Daoy (cell line): ENCODE measurements around the gene PAPPA. TPM values are rescaled to one million over a fixed set of nuclear protein-coding genes. Genes with fewer than 3 reads are reported as not detected.
A peak's percentile ranks its signal among the peaks of the same experiment; 100 is the strongest.

ENCODE experiments used
- DNase-seq: peaks from one replicate; pipeline ENCODE4 v3.0.0-alpha.2; 2015; ENCODE audit warnings: low read depth
- total RNA-seq: library from RNA; depleted of rRNA; stranded (reverse); fragments of >200 nt; shearing (Covaris generic); gene quantifications from 2 replicates; pipeline ENCODE4 v1.2.3, GENCODE V29; 2014; rRNA removed

Gene PAPPA
- total RNA-seq = 8.3 and 9.9 TPM in 2 replicates

- DNase-seq = peak; percentile 59
Measured at GRCh38 chr9:116153765-116154333, at the start of gene PAPPA. Gene PAPPA, plus strand, starts transcription at chr9:116153791. Its CDS starts 382 bp downstream, at chr9:116154173.

- DNase-seq = no peak
Measured at GRCh38 chr9:116103976-116104820, 49.4 kb upstream of the PAPPA start.

GRCh38 chr9:116112236-116112635 lies 41.4 kb upstream of the PAPPA start:
- no peak for DNase-seq

- peak; percentile 14 for DNase-seq
Measured at GRCh38 chr9:116115761-116116353, 37.7 kb upstream of the PAPPA start.

GRCh38 chr9:116116393-116116792 lies 37.2 kb upstream of the PAPPA start:
- no peak for DNase-seq

- no peak for DNase-seq
Measured at GRCh38 chr9:116123171-116123570, 30.4 kb upstream of the PAPPA start.

- no peak for DNase-seq
Measured at GRCh38 chr9:116124472-116125040, 29.0 kb upstream of the PAPPA start.

- no peak for DNase-seq
Measured at GRCh38 chr9:116133163-116133562, 20.4 kb upstream of the PAPPA start.

- DNase-seq = no peak
Measured at GRCh38 chr9:116134975-116135374, 18.6 kb upstream of the PAPPA start.

GRCh38 chr9:116137010-116137409 lies 16.6 kb upstream of the PAPPA start:
- no peak for DNase-seq

- DNase-seq = no peak
Measured at GRCh38 chr9:116137581-116137980, 16.0 kb upstream of the PAPPA start.

GRCh38 chr9:116141864-116142561 lies 11.6 kb upstream of the PAPPA start:
- DNase-seq = peak; percentile 39

GRCh38 chr9:116142706-116143492 lies 10.7 kb upstream of the PAPPA start:
- DNase-seq = no peak

- peak; percentile 81 for DNase-seq
Measured at GRCh38 chr9:116144038-116144437, 9.6 kb upstream of the PAPPA start.

GRCh38 chr9:116144555-116144954 lies 9.0 kb upstream of the PAPPA start:
- peak; percentile 34 for DNase-seq

- no peak for DNase-seq
Measured at GRCh38 chr9:116145036-116145435, 8.6 kb upstream of the PAPPA start.

GRCh38 chr9:116147821-116148220 lies 5.8 kb upstream of the PAPPA start:
- no peak for DNase-seq

GRCh38 chr9:116149844-116150243 lies 3.7 kb upstream of the PAPPA start:
- peak; percentile 49 for DNase-seq

GRCh38 chr9:116151199-116151598 lies 2.4 kb upstream of the PAPPA start:
- no peak for DNase-seq

- DNase-seq = peak; percentile 73
Measured at GRCh38 chr9:116151966-116152381, 1.6 kb upstream of the PAPPA start.

GRCh38 chr9:116152390-116152789 lies 1.2 kb upstream of the PAPPA start:
- no peak for DNase-seq
